Panc1 (cell line): ENCODE data around the gene UBE2U.

Experiments used
- SIN3A ChIP-seq: IDR thresholded peaks from 2 replicates; pipeline ENCODE4 v1.6.1; 2012; ENCODE audit warnings: low read depth, mild to moderate bottlenecking, low read length, moderate library complexity, borderline replicate concordance; ENCODE audit not compliant: insufficient read depth
- TF ChIP-seq, protein P1 (sequence below): fragments of 450-650 bp; IDR thresholded peaks from 2 replicates; pipeline ENCODE4 v1.5.1; 2017; ENCODE audit warnings: mild to moderate bottlenecking

DNA sequence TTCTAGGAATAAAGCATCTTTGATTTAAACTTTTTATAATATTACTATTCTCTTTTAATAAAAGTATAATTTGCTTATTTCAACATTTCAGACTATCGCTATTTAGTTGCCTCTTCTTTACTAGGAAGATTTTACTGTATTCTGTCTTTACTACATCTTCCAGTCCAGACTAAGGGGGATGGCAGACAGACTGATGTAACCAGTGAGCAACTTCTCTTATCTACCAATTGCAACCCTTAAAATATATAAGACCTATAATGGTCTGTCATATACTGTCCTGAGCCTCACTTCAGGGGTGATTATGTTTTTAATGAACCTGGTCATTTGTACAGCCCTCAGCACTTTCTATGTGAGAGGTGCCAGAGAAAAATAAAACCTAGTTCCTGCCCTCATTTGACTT lies 87.0 kb downstream of the UBE2U start:
- TF ChIP-seq, protein P1, sequence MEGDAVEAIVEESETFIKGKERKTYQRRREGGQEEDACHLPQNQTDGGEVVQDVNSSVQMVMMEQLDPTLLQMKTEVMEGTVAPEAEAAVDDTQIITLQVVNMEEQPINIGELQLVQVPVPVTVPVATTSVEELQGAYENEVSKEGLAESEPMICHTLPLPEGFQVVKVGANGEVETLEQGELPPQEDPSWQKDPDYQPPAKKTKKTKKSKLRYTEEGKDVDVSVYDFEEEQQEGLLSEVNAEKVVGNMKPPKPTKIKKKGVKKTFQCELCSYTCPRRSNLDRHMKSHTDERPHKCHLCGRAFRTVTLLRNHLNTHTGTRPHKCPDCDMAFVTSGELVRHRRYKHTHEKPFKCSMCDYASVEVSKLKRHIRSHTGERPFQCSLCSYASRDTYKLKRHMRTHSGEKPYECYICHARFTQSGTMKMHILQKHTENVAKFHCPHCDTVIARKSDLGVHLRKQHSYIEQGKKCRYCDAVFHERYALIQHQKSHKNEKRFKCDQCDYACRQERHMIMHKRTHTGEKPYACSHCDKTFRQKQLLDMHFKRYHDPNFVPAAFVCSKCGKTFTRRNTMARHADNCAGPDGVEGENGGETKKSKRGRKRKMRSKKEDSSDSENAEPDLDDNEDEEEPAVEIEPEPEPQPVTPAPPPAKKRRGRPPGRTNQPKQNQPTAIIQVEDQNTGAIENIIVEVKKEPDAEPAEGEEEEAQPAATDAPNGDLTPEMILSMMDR = no peak
- TF ChIP-seq SIN3A = no peak
